Measurements from ENCODE around the gene FMNL1. TPM values are rescaled to one million over a fixed set of nuclear protein-coding genes. Genes with fewer than 3 reads are reported as not detected.
A peak's percentile ranks its signal among the peaks of the same experiment; 100 is the strongest.

The FMNL1 gene, protein sequence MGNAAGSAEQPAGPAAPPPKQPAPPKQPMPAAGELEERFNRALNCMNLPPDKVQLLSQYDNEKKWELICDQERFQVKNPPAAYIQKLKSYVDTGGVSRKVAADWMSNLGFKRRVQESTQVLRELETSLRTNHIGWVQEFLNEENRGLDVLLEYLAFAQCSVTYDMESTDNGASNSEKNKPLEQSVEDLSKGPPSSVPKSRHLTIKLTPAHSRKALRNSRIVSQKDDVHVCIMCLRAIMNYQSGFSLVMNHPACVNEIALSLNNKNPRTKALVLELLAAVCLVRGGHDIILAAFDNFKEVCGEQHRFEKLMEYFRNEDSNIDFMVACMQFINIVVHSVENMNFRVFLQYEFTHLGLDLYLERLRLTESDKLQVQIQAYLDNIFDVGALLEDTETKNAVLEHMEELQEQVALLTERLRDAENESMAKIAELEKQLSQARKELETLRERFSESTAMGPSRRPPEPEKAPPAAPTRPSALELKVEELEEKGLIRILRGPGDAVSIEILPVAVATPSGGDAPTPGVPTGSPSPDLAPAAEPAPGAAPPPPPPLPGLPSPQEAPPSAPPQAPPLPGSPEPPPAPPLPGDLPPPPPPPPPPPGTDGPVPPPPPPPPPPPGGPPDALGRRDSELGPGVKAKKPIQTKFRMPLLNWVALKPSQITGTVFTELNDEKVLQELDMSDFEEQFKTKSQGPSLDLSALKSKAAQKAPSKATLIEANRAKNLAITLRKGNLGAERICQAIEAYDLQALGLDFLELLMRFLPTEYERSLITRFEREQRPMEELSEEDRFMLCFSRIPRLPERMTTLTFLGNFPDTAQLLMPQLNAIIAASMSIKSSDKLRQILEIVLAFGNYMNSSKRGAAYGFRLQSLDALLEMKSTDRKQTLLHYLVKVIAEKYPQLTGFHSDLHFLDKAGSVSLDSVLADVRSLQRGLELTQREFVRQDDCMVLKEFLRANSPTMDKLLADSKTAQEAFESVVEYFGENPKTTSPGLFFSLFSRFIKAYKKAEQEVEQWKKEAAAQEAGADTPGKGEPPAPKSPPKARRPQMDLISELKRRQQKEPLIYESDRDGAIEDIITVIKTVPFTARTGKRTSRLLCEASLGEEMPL
- 100 to 1,000 TPM; 228 to 242 TPM for total RNA-seq

DNA sequence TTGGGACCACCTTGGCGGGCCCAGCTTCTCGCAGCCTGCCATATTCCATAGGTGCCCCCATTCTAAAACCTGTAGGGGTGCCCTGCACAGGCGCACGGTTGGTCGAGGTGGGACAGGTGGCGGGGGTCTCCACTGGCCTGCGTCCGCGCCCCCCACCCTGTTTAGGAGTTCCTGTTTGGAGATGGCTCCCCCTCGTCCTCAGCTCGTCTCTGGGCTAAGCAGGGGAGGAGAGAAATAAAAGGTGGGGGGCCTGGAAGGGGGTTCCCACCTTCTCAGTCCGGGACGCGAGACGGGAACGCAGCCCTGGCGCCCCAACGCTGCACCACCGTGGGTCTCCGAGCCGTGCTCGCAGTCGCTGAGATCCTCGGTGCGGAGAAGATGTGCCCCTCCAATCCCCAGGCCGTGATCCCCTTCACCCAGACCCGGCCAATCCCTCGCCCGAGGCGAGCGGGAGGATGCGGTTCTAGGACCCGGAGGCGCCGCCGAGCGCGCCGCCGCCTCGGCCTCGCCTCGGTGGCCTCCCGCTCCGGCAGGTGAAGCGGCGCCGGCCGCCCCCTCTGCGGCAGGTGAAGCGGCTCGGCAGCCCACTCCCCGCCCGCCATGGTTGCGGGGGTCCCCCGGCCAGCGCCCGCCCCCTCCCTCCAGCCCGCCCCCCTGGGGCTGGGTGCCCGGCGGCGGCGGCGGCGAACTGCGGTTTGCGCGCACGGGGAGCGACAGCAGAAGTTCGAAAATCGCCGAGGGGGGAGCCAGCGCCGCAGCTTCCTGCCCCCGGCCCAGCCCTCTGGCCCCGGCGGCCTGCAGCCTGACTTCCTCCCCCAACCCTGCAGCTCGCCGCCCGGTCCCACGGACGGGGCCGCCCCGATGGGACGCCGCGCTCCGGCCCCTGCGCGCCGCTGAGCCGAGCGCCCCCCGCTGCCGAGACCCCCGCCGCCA, at the start of gene FMNL1:
Gene FMNL1, plus strand, starts transcription at position 805 of the 933 bp plus-strand sequence. CDS start 240 bp downstream, outside the sequence.
- CTCF ChIA-PET, result interaction anchor here (0.6 to 15.6 kb wide), 11 partner anchors 12 to 164 kb away, joined by 3 to 412 read pairs (median 5); partner anchors contain the start of genes ACBD4, HEXIM1 and MAP3K14
- H3K27me3 Mint-ChIP-seq (ENCODE audit: low read depth), result no peaks in the 10 kb centered on the region
- peaks cover 36% of the 10 kb centered on the region for H3K4me1 Mint-ChIP-seq (ENCODE audit: low read depth)
- peak; percentile 75 for DNase-seq
- peaks cover 55% of the 10 kb centered on the region for H3K36me3 Mint-ChIP-seq (ENCODE audit: low read depth)
- intact Hi-C loops (cut with micrococcal nuclease), result loop anchor here (10.0 kb wide), 1 partner anchor 1007 kb away; the partner anchor contains the start of gene UBTF
- H3K4me3 Mint-ChIP-seq, result peak within 1 kb of the TSS; percentile 100
- no peaks in the 10 kb centered on the region for H3K9me3 Mint-ChIP-seq
- peak within 1 kb of the TSS; percentile 100 for H3K27ac Mint-ChIP-seq

DNA sequence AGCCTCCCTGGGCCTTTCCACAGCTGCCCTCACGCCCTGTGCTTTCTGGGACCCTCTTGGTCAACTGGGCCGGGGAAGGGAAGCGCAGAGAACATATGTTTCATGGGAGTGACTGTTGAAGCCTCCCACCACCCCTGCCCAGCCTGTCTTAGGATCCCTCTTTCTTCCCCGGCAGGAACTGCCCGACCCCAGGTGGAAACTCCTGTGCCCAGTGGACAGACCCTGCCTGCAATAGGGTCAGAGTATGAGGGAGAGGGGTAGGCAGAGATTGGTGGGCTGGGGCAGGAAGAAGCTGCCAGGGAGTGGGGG, 49.5 kb upstream of the FMNL1 start:
- CTCF ChIA-PET, result interaction anchor here (0.6 to 3.5 kb wide), 6 partner anchors 10 to 106 kb away, joined by 4 to 41 read pairs (median 8); partner anchors contain the start of genes ACBD4 and HEXIM1
- peak overlapping the region; percentile 93 for H3K27ac Mint-ChIP-seq
- intact Hi-C loops (cut with micrococcal nuclease), result loop anchor here (1.0 kb wide), 1 partner anchor 24 kb away; the partner anchor contains the start of gene HEXIM1
- H3K4me3 Mint-ChIP-seq, result peak overlapping the region; percentile 22
- H3K4me1 Mint-ChIP-seq (ENCODE audit: low read depth), result peaks cover 21% of the 10 kb centered on the region
- H3K27me3 Mint-ChIP-seq (ENCODE audit: low read depth), result no peaks in the 10 kb centered on the region
- no peaks in the 10 kb centered on the region for H3K9me3 Mint-ChIP-seq
- H3K36me3 Mint-ChIP-seq (ENCODE audit: low read depth), result no peaks in the 10 kb centered on the region
- no peak for DNase-seq

DNA sequence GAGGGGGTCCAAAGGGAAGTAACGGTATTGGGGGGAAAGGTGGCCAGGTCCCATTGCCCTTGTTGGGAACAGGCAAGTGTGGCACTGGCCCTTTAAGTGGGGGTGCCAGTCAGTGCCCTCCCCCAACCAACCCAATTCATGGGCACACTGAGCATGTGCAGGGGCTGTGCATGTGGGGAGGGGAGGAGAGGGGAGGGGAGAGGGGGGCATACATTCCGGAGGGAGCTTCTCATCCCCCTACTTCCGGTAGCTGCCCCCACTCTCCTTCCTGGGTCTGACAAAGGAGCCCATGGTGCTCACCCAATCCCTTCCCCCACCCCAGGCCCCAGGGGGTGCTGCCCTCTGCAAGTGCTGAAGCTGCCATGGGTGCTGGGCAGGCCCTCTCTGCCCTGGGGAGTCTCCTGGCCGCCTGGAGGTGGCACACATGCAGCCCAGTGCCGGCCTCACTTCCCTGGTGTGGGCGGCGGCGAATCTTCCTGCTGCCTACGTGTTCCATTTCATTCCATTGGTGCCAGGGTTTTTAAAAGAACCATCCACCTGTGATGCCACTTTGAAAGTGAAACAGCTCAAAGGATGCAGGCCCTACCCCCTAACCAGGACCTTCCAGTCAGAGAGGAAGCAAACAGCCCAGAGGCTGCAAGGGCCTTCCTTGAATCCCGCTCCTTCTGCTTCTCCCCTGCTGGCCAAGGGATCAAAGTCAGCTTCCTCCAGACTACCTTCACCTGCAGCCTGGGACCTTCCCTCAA, 49.0 kb upstream of the FMNL1 start:
- peak; percentile 65 for DNase-seq
- peak overlapping the region; percentile 93 for H3K27ac Mint-ChIP-seq
- no peaks in the 10 kb centered on the region for H3K36me3 Mint-ChIP-seq (ENCODE audit: low read depth)
- no peaks in the 10 kb centered on the region for H3K9me3 Mint-ChIP-seq
- CTCF ChIA-PET, result interaction anchor here (0.8 to 3.5 kb wide), 11 partner anchors 10 to 150 kb away, joined by 3 to 41 read pairs (median 5); partner anchors contain the start of genes ACBD4 and HEXIM1
- H3K4me3 Mint-ChIP-seq, result peak overlapping the region; percentile 71
- H3K4me1 Mint-ChIP-seq (ENCODE audit: low read depth), result peaks cover 21% of the 10 kb centered on the region
- intact Hi-C loops (cut with micrococcal nuclease), result loop anchor here (1.0 kb wide), 1 partner anchor 24 kb away; the partner anchor contains the start of gene HEXIM1
- H3K27me3 Mint-ChIP-seq (ENCODE audit: low read depth), result no peaks in the 10 kb centered on the region

DNA sequence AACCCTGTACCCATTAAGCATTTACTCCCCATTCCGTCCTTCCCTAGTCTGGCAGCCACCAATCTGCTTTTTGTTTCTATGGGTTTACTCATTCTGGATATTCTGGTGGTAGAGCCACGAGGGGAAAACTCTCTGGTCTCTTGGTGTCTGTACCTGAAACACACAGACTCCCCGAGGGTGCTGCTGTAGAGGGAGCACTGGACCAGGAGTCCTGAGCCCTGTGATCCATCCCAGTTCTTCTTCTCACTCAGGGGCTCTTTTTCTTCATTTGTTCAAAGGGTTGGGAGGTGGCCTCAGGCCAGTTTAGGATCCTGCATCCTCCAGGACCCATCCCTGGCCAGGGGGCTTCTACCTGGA, 45.9 kb upstream of the FMNL1 start:
- Mint-ChIP-seq H3K36me3 (ENCODE audit: low read depth) (no peaks in the 10 kb centered on the region), H3K4me3 (no peak overlapping the region), H3K27ac (no peak overlapping the region), H3K27me3 (ENCODE audit: low read depth) (no peaks in the 10 kb centered on the region), H3K4me1 (ENCODE audit: low read depth) (peaks cover 20% of the 10 kb centered on the region), H3K9me3 (no peaks in the 10 kb centered on the region)
- CTCF ChIA-PET, result interaction anchor here (1.0 to 2.3 kb wide), 3 partner anchors 9 to 40 kb away, joined by 3 to 15 read pairs (median 7); partner anchors contain the start of gene ACBD4
- intact Hi-C loops (cut with micrococcal nuclease), result no loop called here
- no peak for DNase-seq

DNA sequence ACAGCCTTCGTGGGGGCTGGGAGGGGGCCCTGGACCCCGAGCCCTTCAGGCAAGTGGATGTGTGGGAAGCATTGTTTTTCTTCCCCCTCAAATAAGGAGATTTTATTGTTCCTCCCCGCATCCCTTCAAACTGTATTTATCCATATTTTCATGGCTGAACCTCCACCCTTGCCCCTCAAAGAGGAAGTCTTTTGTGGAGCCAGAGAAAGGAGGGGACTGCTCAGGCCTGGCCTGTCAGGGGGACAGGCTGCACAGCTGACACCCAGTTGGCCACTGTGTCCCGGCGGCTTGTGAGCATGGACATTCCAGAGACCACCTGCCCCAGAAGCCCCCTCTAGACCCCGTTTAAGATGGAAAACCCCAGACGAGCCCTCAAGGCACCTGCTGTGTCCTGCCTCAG, 44.1 kb upstream of the FMNL1 start:
- CTCF ChIA-PET, result interaction anchor here (2.0 to 2.3 kb wide), 2 partner anchors 20 to 42 kb away, joined by 13 to 15 read pairs; partner anchors contain the start of gene ACBD4
- Mint-ChIP-seq H3K4me1 (ENCODE audit: low read depth) (peaks cover 6% of the 10 kb centered on the region), H3K27ac (no peak overlapping the region), H3K36me3 (ENCODE audit: low read depth) (no peaks in the 10 kb centered on the region), H3K4me3 (no peak overlapping the region), H3K9me3 (no peaks in the 10 kb centered on the region), H3K27me3 (ENCODE audit: low read depth) (no peaks in the 10 kb centered on the region)
- no peak for DNase-seq
- intact Hi-C loops (cut with micrococcal nuclease), result no loop called here

DNA sequence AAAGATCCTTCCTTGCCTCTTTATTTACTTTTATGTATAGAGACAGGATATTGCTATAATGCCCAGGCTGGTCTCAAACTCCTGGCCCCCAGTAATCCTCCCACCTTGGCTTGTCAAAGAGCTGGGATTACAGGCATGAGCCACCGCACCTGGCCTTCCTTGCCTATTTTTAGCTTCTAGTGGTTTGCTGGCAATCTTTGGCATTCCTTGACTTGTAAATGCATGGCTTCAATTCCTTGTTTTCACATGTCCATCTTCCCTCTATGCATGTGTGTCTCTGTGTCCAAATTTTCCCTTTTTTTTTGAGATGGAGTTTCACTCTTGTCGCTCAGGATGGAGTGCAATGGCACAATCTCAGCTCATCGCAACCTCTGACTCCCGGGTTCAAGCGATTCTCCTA, 37.5 kb upstream of the FMNL1 start:
- CTCF ChIA-PET, result interaction anchor here (0.7 to 2.9 kb wide), 5 partner anchors 8 to 127 kb away, joined by 3 to 14 read pairs (median 6); partner anchors contain the start of gene ACBD4
- H3K27me3 Mint-ChIP-seq (ENCODE audit: low read depth), result no peaks in the 10 kb centered on the region
- no peak overlapping the region for H3K27ac Mint-ChIP-seq
- intact Hi-C loops (cut with micrococcal nuclease), result no loop called here
- H3K36me3 Mint-ChIP-seq (ENCODE audit: low read depth), result no peaks in the 10 kb centered on the region
- H3K4me1 Mint-ChIP-seq (ENCODE audit: low read depth), result no peaks in the 10 kb centered on the region
- no peak overlapping the region for H3K4me3 Mint-ChIP-seq
- no peak for DNase-seq
- no peaks in the 10 kb centered on the region for H3K9me3 Mint-ChIP-seq

DNA sequence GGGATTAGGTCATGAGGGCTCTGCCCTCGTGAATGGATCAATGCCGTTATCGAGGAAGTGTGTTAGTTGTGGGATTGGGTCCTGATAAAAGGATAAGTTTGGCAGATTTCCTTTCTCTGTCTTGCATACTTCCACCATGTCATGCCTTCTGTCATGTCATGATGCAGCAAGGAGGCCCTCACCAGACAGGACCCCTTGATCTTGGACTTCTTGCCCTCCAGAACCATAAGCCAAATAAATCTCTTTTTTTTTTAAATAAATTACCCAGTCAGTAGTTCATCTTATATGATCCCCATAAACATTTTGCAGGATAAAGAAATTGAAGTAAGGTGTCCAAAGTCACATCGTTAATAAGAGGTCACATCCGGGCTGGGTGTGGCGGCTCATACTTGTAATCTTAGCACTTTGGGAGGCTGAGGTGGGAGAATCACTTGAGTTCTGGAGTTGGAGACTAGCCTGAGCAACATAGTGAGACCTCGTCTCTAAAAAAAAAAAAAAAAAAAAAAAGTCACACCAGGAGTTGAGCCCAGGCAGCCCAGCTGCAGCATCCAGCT, 34.8 kb upstream of the FMNL1 start:
- CTCF ChIA-PET, result interaction anchor here (0.5 kb wide), 1 partner anchor 15 kb away, joined by 3 read pairs; no protein-coding TSS in a partner anchor

DNA sequence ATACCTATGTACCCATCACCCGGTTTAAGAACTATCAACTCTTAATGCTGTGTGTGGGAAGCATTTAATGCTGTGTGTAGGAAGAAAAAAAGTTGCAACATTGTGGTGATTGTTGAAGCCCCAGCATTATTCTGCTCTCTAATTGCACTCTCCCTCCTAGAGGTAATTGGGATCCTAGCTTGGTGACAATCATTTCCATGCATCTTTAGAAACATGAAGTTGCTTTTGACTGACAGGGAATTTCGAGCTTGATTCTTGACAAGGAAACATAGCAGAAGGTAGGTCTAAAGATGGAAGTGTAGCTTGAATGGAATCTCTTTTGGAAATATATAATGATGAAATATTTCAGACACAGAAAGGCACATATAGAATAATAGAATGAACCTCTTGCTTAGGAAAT, 32.7 kb upstream of the FMNL1 start:
- intact Hi-C loops (cut with micrococcal nuclease), result no loop called here
- H3K27ac Mint-ChIP-seq, result no peak overlapping the region
- no peaks in the 10 kb centered on the region for H3K9me3 Mint-ChIP-seq
- H3K4me1 Mint-ChIP-seq (ENCODE audit: low read depth), result no peaks in the 10 kb centered on the region
- H3K4me3 Mint-ChIP-seq, result no peak overlapping the region
- no peak for DNase-seq
- CTCF ChIA-PET, result interaction anchor here (0.6 to 2.2 kb wide), 3 partner anchors 9 to 119 kb away, joined by 3 to 14 read pairs (median 12); partner anchors contain the start of gene ACBD4
- no peaks in the 10 kb centered on the region for H3K36me3 Mint-ChIP-seq (ENCODE audit: low read depth)
- no peaks in the 10 kb centered on the region for H3K27me3 Mint-ChIP-seq (ENCODE audit: low read depth)

More for the DNA sequence above, 34.8 kb upstream of the FMNL1 start:
- no peak for DNase-seq
- no peak overlapping the region for H3K4me3 Mint-ChIP-seq
- H3K27me3 Mint-ChIP-seq (ENCODE audit: low read depth), result no peaks in the 10 kb centered on the region
- intact Hi-C loops (cut with micrococcal nuclease), result no loop called here
- H3K27ac Mint-ChIP-seq, result no peak overlapping the region
- H3K9me3 Mint-ChIP-seq, result no peaks in the 10 kb centered on the region
- no peaks in the 10 kb centered on the region for H3K36me3 Mint-ChIP-seq (ENCODE audit: low read depth)
- H3K4me1 Mint-ChIP-seq (ENCODE audit: low read depth), result no peaks in the 10 kb centered on the region

DNA sequence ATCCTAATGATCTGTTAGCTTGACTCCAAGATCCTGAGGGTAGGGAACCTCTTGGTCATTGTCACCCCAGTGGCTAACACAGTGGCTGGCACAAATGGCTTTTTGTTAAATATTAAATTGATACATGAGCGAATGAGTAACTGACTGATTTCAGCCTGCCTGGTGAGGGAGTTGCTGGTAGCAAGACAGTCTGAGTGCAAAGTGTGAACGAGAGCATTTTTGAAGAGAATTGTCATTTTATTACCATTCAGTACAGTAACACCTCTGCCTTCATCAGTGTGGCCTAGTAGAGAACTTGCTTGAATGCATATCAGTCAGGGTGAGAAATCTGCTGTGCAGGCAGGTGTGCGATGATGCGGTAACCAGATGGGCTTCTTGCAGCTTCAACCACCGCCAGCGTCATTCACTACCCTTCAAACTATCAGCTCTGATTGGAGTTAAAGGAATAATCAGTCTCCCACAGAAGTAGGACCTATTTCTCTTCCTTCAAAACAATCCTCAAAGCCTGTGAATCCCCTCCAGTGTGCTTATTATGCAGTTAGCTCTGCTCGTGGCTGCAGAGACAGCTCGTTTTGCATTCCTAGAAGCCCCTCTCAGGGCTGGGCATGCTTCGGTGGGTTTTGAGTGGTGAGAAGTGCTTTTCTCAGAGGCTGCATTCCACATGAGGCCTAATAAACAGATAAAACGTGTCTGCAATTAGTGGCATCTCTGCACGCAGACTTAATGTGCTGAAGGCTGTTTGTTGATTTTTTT, 31.0 kb upstream of the FMNL1 start:
- Mint-ChIP-seq H3K4me3 (no peak overlapping the region), H3K27me3 (ENCODE audit: low read depth) (no peaks in the 10 kb centered on the region), H3K9me3 (no peaks in the 10 kb centered on the region), H3K4me1 (ENCODE audit: low read depth) (no peaks in the 10 kb centered on the region), H3K36me3 (ENCODE audit: low read depth) (no peaks in the 10 kb centered on the region), H3K27ac (no peak overlapping the region)
- CTCF ChIA-PET, result interaction anchor here (0.6 to 1.9 kb wide), 4 partner anchors 28 to 57 kb away, joined by 3 to 14 read pairs (median 3); partner anchors contain the start of gene ACBD4
- no peak for DNase-seq
- intact Hi-C loops (cut with micrococcal nuclease), result loop anchor here (10.0 kb wide), 1 partner anchor 416 kb away; no protein-coding TSS in a partner anchor

All from activated naive CD4-positive, alpha-beta T cell treated with anti-CD3 and anti-CD28 coated beads for 36 hours (primary cell).